ENCODE measurements around the gene POMT2.
A peak's percentile ranks its signal among the peaks of the same experiment; 100 is the strongest.
"Not testable (repeated sequence)": the region's sequence is repeated elsewhere in the genome, so short reads cannot be mapped to it uniquely, and the experiment has no call there.

POMT2 gene

GRCh38 chr14:77324816-77325745 is 4.4 kb upstream of the POMT2 start:
- DNase-seq: no peak

- DNase-seq: no peak
Observed at GRCh38 chr14:77324289-77324688, 3.6 kb upstream of the POMT2 start.

GRCh38 chr14:77323571-77323970 is 2.9 kb upstream of the POMT2 start:
- no peak for DNase-seq

- DNase-seq: no peak
Observed at GRCh38 chr14:77322951-77323350, 2.3 kb upstream of the POMT2 start.

- DNase-seq: no peak
Observed at GRCh38 chr14:77322250-77322902, 1.7 kb upstream of the POMT2 start.

- DNase-seq: no peak
Observed at GRCh38 chr14:77319422-77319821, 1.3 kb downstream of the POMT2 start.

GRCh38 chr14:77318756-77319155 is 1.9 kb downstream of the POMT2 start:
- not testable (repeated sequence) for DNase-seq

GRCh38 chr14:77318006-77318553 is 2.6 kb downstream of the POMT2 start:
- DNase-seq: no peak

- DNase-seq: no peak
Observed at GRCh38 chr14:77316872-77317301, 3.8 kb downstream of the POMT2 start.

GRCh38 chr14:77316195-77316505 is 4.5 kb downstream of the POMT2 start:
- DNase-seq: no peak

GRCh38 chr14:77314539-77315457 is 5.9 kb downstream of the POMT2 start:
- no peak for DNase-seq

- peak; percentile 38 for DNase-seq
Observed at GRCh38 chr14:77314043-77314442, 6.6 kb downstream of the POMT2 start.

- no peak for DNase-seq
Observed at GRCh38 chr14:77313371-77313770, 7.3 kb downstream of the POMT2 start.

- no peak for DNase-seq
Observed at GRCh38 chr14:77311217-77311616, 9.5 kb downstream of the POMT2 start.

GRCh38 chr14:77310026-77310425 is 10.7 kb downstream of the POMT2 start:
- DNase-seq: no peak

GRCh38 chr14:77309131-77309530 is 11.6 kb downstream of the POMT2 start:
- no peak for DNase-seq

- peak; percentile 61 for DNase-seq
Observed at GRCh38 chr14:77306851-77307496, 13.7 kb downstream of the POMT2 start.

- DNase-seq: no peak
Observed at GRCh38 chr14:77306416-77306815, 14.3 kb downstream of the POMT2 start.

GRCh38 chr14:77305696-77306095 is 15.0 kb downstream of the POMT2 start:
- DNase-seq: no peak

GRCh38 chr14:77303417-77304156 is 17.1 kb downstream of the POMT2 start:
- peak; percentile 94 for DNase-seq

GRCh38 chr14:77302926-77303325 is 17.8 kb downstream of the POMT2 start:
- DNase-seq: peak; percentile 75

Measured in fibroblast of skin of back (primary cell).